B cell (primary cell): ENCODE results near the gene DCAF8L1.

Source experiments
- CTCF ChIP-seq: fragments of 200-600 bp; IDR thresholded peaks from one replicate; pipeline ENCODE4 v1.8.0; 2022; ENCODE audit warnings: antibody characterized with exemption, mild to moderate bottlenecking
- EZH2 ChIP-seq: IDR thresholded peaks from 2 replicates; pipeline ENCODE4 v1.6.1; 2012; ENCODE audit warnings: borderline replicate concordance, low read depth, mild to moderate bottlenecking, moderate library complexity, low read length; ENCODE audit not compliant: insufficient read depth, poor library complexity, severe bottlenecking

GRCh38 chrX:27996132-27996531 lies 14.9 kb upstream of the DCAF8L1 start:
- TF ChIP-seq CTCF (no peak), EZH2 (no peak)
